Fibroblast of skin of back (primary cell): ENCODE results near the gene RNASE7.

ENCODE experiments used
- DNase-seq: peaks from one replicate; pipeline ENCODE4 v3.0.0-alpha.2; 2013

The RNASE7 gene

DNA sequence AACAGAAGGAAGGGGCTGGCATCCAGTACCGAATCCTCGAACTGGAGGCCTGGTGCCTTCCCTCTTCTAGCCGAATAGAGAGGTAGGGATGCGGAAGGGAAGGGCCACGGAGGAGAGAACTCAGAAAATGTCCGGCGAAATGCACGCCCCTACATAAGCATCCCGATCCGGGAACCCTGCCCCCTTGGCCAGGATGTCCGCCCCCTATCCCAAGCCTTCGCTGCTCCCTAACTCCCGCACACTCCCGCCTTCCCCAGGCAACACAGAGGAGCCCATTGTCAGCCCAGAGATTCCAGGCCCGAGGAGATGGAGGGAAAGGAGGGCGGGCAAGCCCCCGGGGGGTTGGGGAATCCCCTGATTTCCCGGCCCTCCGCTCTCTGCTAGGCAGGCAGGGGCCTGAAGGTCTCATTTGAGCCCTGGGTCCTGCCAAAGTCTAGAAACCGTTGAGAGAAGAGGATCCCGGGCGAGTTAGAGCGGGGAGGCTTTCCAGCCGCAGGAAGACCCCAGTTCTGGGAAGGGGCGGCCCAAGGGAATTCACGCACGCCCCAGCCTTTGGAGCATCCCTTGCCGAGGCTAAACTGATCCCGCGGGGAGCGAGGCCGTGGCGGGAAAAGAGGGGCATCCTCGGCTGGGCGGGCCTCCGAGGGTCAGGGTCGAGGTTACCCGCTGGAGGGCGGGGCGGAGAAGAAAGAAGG, 27.4 kb downstream of the RNASE7 start:
- DNase-seq = peak; percentile 43

DNA sequence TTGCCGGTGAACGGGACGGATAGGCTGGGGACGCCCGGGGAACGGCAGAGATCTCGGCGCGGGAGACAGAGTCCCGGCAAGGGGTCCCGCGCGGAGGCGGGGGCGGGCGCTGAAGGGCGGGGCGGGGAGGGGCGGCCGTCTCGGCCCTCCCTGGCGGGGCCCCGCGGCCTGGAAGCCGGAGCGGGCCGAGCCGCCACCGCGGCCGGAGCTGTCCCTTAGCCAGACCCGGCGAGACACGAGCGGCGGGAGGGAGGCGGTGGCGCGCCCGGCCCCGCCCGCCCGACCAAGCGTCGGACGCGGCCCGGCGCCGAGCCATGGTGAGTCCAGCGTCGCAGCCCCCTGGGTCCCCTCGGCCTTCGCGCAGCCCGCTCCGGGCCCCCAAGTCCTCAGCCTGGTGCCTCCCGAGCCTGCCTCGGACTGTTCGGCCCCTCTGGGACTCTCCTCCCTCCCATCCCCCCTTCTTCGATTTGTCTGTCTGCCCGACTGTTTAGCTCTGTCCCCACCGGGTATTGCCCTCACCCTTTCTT, 28.0 kb downstream of the RNASE7 start, which contains the start of gene ARHGEF40:
ARHGEF40 (plus strand) TSS at position 222 of the 527 bp plus-strand sequence; CDS start at position 315, 93 bp downstream.
- DNase-seq = peak; percentile 68

DNA sequence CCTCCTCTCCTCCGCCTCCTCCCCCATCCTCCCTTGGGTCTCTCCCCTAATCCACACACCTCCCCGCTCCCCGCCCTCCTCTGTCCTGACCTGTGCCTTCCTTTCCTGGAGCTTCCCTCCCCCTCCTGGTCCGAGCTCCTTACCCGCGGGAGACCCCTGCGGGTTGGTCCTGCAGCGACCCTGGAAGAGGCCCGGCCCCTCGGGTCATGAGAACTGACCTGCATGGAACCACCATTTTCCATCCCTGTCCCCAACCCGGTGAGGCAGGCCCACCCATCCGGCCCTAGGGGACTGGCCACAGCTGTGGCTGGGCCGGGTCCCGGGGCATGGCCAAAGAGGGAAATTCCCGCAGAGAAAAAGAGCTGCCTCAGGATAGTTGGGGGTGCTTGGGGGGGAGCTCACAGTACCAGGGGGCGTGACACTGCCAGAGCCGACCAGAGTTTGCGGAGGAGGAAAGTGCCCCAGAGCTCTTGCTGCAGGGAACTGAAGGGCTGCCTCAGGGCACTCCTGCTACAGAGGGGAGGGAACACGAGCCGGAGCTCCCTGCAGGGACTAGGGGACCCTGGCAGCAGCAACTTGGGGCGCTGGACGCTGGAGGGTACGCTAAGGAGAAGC, 28.6 kb downstream of the RNASE7 start:
- peak; percentile 48 for DNase-seq

DNA sequence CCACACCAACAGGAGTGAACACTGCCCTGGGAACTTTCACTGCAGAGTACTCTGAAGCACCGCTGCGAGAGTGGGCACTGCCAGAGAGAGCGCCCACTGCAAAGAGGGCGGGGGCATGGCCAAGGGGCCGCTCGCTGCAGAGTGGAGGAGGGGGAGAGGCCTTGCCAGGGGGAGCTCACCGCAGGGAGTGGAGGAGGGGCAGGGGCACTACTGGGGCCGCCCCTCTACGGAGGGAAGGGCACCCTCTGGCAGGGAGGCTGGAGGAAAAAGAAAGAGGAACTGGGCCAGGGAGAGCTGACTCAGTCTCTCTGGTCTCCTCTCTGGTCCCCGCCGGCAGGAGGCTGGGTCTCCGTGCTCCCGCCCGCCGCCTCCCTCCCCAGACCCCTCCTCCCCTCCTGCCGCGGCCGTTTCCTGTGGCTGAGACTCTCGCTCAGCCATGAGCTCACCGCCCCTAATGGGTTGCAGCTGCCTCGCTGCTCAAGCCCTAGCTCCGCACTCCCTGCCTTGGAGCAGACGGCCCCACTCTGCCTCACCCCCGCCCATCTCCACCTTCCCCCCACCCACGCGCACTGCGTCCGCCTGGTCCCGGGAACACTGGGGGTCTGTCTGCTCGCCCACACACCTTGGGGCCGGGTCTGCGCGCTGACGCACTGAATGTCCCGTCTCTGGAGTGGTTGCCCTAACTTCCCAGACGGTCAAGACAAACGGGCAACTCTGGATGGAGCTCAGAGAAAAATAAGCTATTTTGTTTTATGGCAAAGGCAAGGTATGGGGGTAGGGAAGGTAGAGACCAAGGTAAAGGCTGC, 29.3 kb downstream of the RNASE7 start:
- peak; percentile 97 for DNase-seq

DNA sequence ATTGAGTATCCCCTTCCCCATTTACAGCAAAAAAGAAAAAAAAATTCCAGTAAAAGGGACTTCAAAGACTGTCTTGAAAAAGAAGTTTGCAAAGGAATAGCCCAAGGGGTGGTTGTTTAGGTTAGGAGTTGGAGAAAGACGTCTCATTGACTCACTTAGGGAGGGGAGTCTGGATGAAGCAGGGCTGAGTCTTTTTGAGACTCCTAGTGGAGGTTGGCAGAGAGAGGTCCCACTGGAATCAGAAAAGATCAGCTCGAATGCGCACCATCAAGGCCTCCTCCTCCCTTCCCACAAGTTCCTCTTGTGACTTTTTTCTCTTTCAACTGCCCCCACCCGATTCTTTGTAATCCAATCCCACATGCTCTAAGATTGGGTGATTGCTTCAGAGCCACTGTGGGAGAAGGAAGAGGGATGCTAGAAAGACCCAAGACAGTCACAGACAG, 29.9 kb downstream of the RNASE7 start:
- DNase-seq = peak; percentile 81

DNA sequence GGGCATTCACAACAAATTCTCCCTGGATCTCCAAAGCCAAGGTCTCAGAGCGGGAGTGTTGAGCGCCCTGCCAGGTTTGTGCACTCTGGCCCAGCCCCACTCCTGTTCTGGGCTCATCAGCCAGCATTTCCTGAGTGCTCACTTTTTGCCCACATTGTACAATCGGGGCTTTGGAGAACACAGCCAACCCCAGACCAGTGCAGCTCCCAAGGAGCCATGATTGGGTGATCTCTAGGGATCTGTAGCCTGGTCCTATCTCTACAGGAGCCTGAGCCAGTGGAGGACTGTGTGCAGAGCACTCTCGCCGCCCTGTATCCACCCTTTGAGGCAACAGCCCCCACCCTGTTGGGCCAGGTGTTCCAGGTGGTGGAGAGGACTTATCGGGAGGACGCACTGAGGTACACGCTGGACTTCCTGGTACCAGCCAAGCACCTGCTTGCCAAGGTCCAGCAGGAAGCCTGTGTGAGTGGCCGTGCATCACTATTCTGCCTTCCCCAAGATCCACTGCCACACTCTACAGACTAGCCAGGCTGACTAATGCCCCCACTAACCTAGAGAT, 30.7 kb downstream of the RNASE7 start:
- DNase-seq = no peak

DNA sequence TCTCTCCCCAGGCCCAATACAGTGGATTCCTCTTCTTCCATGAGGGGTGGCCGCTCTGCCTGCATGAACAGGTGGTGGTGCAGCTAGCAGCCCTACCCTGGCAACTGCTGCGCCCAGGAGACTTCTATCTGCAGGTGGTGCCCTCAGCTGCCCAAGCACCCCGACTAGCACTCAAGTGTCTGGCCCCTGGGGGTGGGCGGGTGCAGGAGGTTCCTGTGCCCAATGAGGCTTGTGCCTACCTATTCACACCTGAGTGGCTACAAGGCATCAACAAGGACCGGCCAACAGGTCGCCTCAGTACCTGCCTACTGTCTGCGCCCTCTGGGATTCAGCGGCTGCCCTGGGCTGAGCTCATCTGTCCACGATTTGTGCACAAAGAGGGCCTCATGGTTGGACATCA, 31.8 kb downstream of the RNASE7 start:
- no peak for DNase-seq

DNA sequence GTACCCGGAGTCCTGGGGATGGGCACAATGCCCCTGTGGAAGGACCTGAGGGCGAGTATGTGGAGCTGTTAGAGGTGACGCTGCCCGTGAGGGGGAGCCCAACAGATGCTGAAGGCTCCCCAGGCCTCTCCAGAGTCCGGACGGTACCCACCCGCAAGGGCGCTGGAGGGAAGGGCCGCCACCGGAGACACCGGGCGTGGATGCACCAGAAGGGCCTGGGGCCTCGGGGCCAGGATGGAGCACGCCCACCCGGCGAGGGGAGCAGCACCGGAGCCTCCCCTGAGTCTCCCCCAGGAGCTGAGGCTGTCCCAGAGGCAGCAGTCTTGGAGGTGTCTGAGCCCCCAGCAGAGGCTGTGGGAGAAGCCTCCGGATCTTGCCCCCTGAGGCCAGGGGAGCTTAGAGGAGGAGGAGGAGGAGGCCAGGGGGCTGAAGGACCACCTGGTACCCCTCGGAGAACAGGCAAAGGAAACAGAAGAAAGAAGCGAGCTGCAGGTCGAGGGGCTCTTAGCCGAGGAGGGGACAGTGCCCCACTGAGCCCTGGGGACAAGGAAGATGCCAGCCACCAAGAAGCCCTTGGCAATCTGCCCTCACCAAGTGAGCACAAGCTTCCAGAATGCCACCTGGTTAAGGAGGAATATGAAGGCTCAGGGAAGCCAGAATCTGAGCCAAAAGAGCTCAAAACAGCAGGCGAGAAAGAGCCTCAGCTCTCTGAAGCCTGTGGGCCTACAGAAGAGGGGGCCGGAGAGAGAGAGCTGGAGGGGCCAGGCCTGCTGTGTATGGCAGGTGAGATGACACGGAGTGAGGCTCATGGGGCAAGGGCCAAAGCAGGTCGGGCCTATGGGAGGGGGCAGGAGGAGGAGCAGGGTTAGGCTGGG, 32.5 kb downstream of the RNASE7 start:
- no peak for DNase-seq

DNA sequence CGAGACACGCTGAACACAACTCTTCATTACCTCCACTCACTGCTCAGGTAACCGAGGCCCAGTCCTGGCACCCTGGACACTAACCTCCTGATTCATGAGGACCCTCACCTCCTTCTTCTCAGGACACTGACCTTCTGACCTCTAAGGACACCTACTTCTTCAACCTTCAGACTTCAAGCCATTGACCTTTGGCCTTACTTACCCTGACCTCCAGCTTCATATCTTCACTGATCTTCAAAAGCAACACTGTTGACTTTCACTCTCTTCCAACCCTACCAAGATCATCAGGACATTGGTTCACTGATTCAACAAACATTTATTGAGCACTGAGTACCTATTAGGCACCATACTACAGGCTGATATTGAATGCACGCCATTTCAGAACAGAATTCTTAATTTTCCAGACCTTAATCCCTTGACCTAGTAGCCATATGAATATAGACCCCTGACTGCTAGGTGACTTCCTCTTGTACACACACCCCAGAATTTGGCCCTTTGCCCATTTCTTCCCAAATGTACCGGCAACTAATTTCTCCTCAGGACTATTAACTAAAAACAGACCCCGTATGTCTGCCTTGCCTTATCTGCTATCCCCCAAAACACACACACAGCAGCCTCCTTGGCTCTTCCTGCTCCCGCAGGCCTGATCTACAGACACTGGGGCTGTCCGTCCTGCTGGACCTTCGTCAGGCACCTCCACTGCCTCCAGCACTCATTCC, 33.7 kb downstream of the RNASE7 start:
- no peak for DNase-seq

DNA sequence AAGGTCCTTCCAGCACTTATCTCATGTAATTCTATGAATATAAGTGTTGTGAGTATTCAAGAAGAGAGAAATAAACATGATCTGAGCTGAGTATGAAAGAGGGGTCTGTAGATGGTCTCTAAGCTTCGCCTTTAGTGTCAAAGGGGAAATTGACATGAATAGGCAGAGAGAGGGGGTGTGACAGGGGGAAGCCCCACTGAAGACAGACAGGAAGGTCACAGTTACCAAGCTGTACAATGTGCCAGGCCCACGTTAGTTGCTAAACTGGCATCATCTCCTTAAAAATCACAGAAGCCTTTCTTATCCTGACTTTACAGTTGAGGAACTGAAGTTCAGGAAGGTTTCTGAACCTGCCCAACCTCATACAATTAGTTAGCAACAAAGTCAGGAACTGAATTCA, 35.5 kb downstream of the RNASE7 start:
- DNase-seq = no peak

DNA sequence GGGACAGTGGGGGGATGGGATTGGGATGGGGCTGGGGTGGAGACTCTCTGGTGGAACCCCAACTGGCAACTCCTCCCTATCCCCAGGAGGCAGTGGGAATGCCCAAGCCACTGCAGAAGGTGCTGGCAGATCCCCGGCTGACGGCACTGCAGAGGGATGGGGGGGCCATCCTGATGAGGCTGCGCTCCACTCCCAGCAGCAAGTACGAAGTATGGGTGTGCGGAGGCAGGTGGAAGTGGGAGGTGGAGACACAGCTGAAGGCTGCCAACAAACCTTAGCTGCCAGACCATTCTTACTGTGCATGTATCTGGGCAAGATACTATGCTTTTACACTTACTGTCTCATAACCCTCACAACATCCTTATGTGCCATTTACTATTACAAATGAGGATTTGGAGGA, 36.1 kb downstream of the RNASE7 start:
- DNase-seq = no peak

DNA sequence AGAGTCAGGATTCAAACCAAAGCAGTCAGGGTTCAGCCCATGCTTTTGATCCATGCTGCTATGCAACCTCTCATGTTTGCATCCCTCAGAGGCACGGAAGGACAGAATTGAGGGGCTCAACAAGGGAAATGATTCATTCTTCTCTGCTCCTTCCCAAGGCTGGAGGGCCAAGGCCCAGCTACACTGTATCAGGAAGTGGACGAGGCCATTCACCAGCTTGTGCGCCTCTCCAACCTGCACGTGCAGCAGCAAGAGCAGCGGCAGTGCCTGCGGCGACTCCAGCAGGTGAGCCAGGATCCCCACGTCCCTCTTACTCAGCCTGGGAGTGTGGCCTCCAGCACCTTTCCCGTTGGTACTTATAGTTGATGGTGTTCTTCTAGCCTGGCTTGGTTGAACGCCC, 36.6 kb downstream of the RNASE7 start:
- DNase-seq = no peak

DNA sequence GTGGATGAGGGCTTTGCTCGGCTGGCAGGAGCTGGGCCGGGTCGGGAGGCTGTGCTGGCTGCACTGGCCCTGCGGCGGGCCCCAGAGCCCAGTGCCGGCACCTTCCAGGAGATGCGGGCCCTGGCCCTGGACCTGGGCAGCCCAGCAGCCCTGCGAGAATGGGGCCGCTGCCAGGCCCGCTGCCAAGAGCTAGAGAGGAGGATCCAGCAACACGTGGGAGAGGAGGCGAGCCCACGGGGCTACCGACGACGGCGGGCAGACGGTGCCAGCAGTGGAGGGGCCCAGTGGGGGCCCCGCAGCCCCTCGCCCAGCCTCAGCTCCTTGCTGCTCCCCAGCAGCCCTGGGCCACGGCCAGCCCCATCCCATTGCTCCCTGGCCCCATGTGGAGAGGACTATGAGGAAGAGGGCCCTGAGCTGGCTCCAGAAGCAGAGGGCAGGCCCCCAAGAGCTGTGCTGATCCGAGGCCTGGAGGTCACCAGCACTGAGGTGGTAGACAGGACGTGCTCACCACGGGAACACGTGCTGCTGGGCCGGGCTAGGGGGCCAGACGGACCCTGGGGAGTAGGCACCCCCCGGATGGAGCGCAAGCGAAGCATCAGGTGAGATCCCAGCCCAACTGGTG, 39.5 kb downstream of the RNASE7 start:
- DNase-seq = no peak

DNA sequence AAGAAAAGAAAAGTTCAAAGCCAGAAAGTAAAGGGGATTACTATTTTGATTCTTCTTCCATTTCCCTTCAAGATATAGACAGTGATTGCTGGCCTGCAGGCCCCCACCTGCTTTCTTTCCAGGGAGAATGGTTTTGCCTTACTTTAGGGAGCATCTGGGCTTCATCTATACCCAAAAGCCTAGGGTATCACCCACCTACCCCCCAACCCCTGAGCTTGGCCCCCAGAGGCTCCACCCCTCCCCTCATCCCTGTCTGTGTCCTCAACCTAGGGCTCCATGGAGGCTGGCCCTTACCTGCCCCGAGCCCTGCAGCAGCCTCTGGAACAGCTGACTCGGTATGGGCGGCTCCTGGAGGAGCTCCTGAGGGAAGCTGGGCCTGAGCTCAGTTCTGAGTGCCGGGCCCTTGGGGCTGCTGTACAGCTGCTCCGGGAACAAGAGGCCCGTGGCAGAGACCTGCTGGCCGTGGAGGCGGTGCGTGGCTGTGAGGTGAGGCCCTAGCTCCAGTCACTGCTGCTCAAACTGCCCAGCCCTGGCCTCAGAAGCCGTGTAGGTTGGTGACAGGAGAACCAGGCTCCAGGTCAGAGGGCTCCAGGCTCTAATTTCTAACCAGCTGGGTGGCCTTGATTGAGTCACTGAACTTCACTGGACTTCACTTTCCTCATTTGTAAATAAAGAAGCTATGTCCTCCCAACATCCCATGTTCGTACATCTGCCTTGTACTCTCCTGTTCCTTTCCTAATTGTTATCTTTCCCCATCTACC, 41.6 kb downstream of the RNASE7 start:
- DNase-seq = no peak

DNA sequence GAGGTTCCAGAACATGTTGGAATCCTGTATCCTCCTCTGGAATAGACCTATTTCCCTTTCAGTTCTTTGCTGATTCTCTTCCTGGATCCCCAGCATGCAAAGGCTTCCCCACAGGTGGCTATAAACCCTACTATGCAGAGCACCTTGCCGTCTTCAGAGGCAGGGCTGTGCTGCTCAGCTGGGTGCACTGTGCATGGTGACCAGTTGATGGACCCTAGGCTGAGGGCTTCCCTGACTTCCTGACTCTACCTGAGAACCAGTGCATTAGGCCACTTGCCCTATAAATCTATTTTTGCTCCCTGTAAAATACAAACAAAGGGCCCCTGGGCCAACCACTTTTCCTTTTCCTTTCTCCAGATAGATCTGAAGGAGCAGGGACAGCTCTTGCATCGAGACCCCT, 42.2 kb downstream of the RNASE7 start:
- no peak for DNase-seq

DNA sequence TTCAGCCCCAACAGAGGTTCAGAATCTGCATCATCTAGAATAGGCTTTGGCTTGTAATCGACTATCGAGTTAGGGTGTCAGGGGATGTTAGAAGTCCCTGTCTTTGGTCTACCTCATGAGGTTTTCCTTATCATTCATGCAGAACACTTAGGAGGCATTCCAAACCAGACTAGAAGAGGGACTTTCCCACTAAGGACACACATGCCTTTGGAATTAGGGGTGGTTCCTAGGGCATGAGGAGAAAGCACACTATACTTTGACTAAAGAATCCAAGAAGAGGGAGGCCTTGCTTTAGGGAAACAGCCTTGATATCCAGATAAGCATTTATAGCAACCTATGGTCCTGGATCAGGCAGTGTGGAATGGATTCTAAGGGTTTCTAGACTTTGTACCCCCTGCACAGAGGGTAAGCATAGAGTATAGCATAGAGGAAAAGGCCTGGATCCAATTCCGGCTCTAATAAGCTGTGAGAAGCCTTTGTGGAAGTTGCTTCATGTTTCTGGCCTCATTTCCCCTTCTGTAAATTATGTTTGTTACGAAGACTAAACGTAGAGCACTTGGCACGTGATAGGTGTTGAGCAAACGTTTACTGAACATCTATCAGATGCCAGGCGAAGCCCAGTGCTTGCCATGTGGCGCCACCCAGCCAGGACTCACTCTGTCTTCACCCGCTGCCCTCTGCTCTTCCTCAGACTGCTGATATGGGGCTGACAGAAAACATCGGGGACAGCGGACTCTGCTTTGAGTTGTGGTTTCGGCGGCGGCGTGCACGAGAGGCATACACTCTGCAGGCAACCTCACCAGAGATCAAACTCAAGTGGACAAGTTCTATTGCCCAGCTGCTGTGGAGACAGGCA, 43.1 kb downstream of the RNASE7 start:
- peak; percentile 68 for DNase-seq

DNA sequence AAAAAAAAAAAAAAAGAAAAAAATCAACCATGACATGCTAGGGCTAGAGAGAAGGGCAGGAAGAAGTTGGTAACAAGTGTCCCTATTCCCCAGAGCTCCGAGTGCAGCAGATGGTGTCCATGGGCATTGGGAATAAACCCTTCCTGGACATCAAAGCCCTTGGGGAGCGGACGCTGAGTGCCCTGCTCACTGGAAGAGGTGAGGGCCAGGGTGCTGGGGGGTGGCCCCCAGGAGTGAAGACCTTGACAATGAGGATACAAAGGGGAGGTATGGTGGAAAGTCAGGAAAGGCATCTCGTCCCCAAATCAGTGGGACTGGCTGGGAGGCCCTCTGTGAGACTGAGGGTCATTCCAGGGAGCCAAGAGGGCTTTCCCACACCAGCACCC, 44.7 kb downstream of the RNASE7 start:
- DNase-seq = no peak

DNA sequence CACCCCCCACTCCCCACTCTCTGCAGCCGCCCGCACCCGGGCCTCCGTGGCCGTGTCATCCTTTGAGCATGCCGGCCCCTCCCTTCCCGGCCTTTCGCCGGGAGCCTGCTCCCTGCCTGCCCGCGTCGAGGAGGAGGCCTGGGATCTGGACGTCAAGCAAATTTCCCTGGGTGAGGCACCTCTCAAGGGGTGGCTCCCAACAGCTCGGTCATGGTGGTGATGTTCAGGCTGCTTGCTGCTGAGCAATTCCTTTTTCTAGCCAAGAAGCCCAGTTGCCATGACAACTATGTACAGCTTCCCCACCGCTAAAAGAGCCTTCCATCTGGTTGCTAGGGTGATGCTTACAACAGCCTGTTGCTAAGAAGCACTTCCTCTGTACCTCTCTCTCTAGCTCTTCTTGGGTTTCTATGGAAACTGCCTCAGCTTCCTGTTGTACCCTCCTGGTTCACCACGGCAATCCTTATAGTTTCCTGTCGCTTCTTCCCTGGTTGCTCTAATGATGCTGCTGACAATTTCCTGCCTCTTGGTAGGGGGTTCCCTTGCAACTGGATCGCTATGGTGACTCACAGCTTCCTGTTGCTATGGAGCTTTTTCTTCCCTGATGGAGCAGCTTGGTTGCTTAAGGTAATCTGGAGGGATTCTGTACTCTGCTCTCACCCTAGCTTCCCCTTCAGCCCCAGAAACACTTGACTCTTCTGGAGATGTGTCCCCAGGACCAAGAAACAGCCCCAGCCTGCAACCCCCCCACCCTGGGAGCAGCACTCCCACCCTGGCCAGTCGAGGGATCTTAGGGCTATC, 45.3 kb downstream of the RNASE7 start:
- DNase-seq = peak; percentile 96
